ENCODE results near the gene WNT11. TPM values are rescaled to one million over a fixed set of nuclear protein-coding genes. Genes with fewer than 3 reads are reported as not detected.

The WNT11 gene
- polyA plus RNA-seq, 1 of the 3 experiments (the other 2 are of a cell fraction), result 0.43 TPM

DNA sequence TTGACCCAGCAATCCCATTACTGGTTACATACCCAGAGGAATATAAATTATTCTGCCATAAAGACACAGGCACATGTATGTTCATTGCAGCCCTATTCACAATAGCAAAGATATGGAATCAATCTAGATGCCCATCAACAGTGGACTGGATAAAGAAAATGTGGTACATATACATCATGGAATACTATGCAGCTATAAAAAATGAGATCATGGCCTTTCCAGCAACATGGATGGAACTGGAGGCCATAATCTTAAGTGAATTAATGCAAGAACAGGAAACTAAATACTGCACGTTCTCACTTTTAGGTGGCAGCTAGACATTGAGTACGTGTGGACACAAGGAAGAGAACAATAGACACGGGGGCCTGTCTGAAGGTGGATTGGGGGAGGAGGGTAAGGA lies 15.1 kb upstream of the WNT11 start:
- WGBS (ENCODE audit: low lambda C conversion rate), result 49% methylated on average over 3 of the region's 3 CpGs

DNA sequence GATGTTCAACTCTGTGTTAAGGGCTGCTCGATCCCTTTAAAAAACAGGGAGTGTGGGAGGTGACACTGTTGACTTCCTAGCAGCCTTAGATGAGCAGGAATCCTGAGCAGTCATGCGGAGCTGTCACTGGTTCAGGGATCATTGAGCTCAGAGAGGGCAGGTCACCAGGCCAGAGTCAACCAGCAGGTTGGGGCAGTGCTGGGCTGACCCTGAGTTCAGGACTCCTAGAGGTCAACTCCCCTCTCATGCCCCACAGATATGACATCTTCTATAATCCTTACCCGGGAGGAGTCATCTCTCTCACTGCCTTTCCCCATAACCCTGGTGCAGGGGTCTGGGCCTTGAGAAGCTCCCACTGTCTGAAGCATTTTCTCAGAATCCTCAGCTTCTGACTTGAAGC lies 12.9 kb upstream of the WNT11 start:
- ChIA-PET CTCF (interaction anchor here (0.8 to 5.7 kb wide), 4 partner anchors 11 to 472 kb away, joined by 3 to 53 read pairs (median 6); partner anchors contain the start of gene WNT11), POLR2A (no interaction called here)
- no peak for DNase-seq
- Histone ChIP-seq H3K27ac (ENCODE audit: low read depth in 2 of 2, low read length in 1 of 2) (no peak overlapping the region), H2AFZ (ENCODE audit: low read depth) (no peak overlapping the region), H3K9me2 (no peaks in the 10 kb centered on the region), H3K79me2 (ENCODE audit: insufficient read depth) (no peaks in the 10 kb centered on the region), H3K9ac (no peak overlapping the region), H3K4me2 (no peak overlapping the region), H3K4me1 (ENCODE audit: control insufficient read depth in 1 of 2, insufficient read depth in 2 of 2, low read depth in 1 of 2, low read length in 1 of 2) (no peaks in the 10 kb centered on the region), H3K27me3 (ENCODE audit: insufficient read depth) (no peaks in the 10 kb centered on the region), H4K20me1 (ENCODE audit: insufficient read depth) (no peaks in the 10 kb centered on the region), H3F3A (replicated peaks; ENCODE audit: insufficient read depth) (no peaks in the 10 kb centered on the region), H3K9me3 (no peaks in the 10 kb centered on the region), H3K4me3 (ENCODE audit: low read depth in 2 of 2, low read length in 1 of 2) (no peak overlapping the region), H3K36me3 (replicated peaks in 1 of 2; ENCODE audit: control insufficient read depth in 1 of 2, insufficient read depth in 2 of 2, low read length in 1 of 2) (no peaks in the 10 kb centered on the region)
- WGBS (ENCODE audit: low lambda C conversion rate), result 89% methylated on average over 3 of the region's 3 CpGs
- TF ChIP-seq JUND (IDR thresholded peaks at IDR 0.05) (no peak), RAD21 (IDR thresholded peaks at IDR 0.05; ENCODE audit: low read length) (no peak), TEAD4 (IDR thresholded peaks at IDR 0.05; ENCODE audit: borderline replicate concordance, insufficient read depth) (no peak), RFX5 (IDR thresholded peaks at IDR 0.05; ENCODE audit: low read length) (no peak), TAF1 (IDR thresholded peaks at IDR 0.05; ENCODE audit: borderline replicate concordance, low read depth, low read length) (no peak), TCF12 (IDR thresholded peaks at IDR 0.05) (no peak), RCOR1 (IDR thresholded peaks at IDR 0.05; ENCODE audit: low read length) (no peak), FOXM1 (IDR thresholded peaks at IDR 0.05; ENCODE audit: low read depth) (no peak), RXRA (IDR thresholded peaks at IDR 0.05; ENCODE audit: borderline replicate concordance, low read depth) (no peak), SIN3A (IDR thresholded peaks at IDR 0.05; ENCODE audit: borderline replicate concordance, low read depth, low read length) (no peak), MXI1 (IDR thresholded peaks at IDR 0.05; ENCODE audit: low read depth, low read length) (no peak), CHD2 (IDR thresholded peaks at IDR 0.05; ENCODE audit: low read length, partially characterized antibody) (no peak), GABPA (IDR thresholded peaks at IDR 0.05; ENCODE audit: low read depth) (no peak)
- TF ChIP-seq, protein P1, sequence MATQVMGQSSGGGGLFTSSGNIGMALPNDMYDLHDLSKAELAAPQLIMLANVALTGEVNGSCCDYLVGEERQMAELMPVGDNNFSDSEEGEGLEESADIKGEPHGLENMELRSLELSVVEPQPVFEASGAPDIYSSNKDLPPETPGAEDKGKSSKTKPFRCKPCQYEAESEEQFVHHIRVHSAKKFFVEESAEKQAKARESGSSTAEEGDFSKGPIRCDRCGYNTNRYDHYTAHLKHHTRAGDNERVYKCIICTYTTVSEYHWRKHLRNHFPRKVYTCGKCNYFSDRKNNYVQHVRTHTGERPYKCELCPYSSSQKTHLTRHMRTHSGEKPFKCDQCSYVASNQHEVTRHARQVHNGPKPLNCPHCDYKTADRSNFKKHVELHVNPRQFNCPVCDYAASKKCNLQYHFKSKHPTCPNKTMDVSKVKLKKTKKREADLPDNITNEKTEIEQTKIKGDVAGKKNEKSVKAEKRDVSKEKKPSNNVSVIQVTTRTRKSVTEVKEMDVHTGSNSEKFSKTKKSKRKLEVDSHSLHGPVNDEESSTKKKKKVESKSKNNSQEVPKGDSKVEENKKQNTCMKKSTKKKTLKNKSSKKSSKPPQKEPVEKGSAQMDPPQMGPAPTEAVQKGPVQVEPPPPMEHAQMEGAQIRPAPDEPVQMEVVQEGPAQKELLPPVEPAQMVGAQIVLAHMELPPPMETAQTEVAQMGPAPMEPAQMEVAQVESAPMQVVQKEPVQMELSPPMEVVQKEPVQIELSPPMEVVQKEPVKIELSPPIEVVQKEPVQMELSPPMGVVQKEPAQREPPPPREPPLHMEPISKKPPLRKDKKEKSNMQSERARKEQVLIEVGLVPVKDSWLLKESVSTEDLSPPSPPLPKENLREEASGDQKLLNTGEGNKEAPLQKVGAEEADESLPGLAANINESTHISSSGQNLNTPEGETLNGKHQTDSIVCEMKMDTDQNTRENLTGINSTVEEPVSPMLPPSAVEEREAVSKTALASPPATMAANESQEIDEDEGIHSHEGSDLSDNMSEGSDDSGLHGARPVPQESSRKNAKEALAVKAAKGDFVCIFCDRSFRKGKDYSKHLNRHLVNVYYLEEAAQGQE (IDR thresholded peaks at IDR 0.05; ENCODE audit: low read depth, low read length), result no peak
- TF ChIP-seq, protein P2, sequence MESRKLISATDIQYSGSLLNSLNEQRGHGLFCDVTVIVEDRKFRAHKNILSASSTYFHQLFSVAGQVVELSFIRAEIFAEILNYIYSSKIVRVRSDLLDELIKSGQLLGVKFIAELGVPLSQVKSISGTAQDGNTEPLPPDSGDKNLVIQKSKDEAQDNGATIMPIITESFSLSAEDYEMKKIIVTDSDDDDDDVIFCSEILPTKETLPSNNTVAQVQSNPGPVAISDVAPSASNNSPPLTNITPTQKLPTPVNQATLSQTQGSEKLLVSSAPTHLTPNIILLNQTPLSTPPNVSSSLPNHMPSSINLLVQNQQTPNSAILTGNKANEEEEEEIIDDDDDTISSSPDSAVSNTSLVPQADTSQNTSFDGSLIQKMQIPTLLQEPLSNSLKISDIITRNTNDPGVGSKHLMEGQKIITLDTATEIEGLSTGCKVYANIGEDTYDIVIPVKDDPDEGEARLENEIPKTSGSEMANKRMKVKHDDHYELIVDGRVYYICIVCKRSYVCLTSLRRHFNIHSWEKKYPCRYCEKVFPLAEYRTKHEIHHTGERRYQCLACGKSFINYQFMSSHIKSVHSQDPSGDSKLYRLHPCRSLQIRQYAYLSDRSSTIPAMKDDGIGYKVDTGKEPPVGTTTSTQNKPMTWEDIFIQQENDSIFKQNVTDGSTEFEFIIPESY (IDR thresholded peaks at IDR 0.05; ENCODE audit: borderline replicate concordance, low read depth), result no peak
- TF ChIP-seq, protein P3, sequence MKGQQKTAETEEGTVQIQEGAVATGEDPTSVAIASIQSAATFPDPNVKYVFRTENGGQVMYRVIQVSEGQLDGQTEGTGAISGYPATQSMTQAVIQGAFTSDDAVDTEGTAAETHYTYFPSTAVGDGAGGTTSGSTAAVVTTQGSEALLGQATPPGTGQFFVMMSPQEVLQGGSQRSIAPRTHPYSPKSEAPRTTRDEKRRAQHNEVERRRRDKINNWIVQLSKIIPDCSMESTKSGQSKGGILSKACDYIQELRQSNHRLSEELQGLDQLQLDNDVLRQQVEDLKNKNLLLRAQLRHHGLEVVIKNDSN (IDR thresholded peaks at IDR 0.05; ENCODE audit: borderline replicate concordance, low read depth), result no peak

More for the DNA sequence above, 15.1 kb upstream of the WNT11 start:
- Histone ChIP-seq H3K9me3 (no peaks in the 10 kb centered on the region), H2AFZ (ENCODE audit: low read depth) (no peak overlapping the region), H3K4me1 (ENCODE audit: control insufficient read depth in 1 of 2, insufficient read depth in 2 of 2, low read depth in 1 of 2, low read length in 1 of 2) (no peaks in the 10 kb centered on the region; a peak in 1 of 4 replicates), H3K36me3 (replicated peaks in 1 of 2; ENCODE audit: control insufficient read depth in 1 of 2, insufficient read depth in 2 of 2, low read length in 1 of 2) (no peaks in the 10 kb centered on the region), H4K20me1 (ENCODE audit: insufficient read depth) (no peaks in the 10 kb centered on the region), H3F3A (replicated peaks; ENCODE audit: insufficient read depth) (no peaks in the 10 kb centered on the region), H3K27me3 (ENCODE audit: insufficient read depth) (no peaks in the 10 kb centered on the region), H3K4me2 (no peak overlapping the region), H3K79me2 (ENCODE audit: insufficient read depth) (no peaks in the 10 kb centered on the region), H3K27ac (ENCODE audit: low read depth in 2 of 2, low read length in 1 of 2) (no peak overlapping the region), H3K9me2 (no peaks in the 10 kb centered on the region), H3K9ac (no peak overlapping the region), H3K4me3 (ENCODE audit: low read depth in 2 of 2, low read length in 1 of 2) (no peak overlapping the region)
- DNase-seq, result no peak
- POLR2A ChIA-PET, result no interaction called here
- CTCF ChIA-PET, result interaction anchor here (5.7 kb wide), 1 partner anchor 14 kb away, joined by 53 read pairs; the partner anchor contains the start of gene WNT11
- TF ChIP-seq SIN3A (IDR thresholded peaks at IDR 0.05; ENCODE audit: borderline replicate concordance, low read depth, low read length) (no peak), ELF1 (IDR thresholded peaks at IDR 0.05) (no peak), MXI1 (IDR thresholded peaks at IDR 0.05; ENCODE audit: low read depth, low read length) (no peak), GATA2 (CRISPR knock-in tag; IDR thresholded peaks at IDR 0.05) (no peak), TEAD4 (IDR thresholded peaks at IDR 0.05; ENCODE audit: borderline replicate concordance, insufficient read depth) (no peak)
- TF ChIP-seq, protein P4, sequence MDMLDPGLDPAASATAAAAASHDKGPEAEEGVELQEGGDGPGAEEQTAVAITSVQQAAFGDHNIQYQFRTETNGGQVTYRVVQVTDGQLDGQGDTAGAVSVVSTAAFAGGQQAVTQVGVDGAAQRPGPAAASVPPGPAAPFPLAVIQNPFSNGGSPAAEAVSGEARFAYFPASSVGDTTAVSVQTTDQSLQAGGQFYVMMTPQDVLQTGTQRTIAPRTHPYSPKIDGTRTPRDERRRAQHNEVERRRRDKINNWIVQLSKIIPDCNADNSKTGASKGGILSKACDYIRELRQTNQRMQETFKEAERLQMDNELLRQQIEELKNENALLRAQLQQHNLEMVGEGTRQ (IDR thresholded peaks at IDR 0.05; ENCODE audit: borderline replicate concordance, low read depth, low read length), result no peak
